HG02763 (cell line): ENCODE measurements around the gene CTAGE6.
"Not testable (repeated sequence)": the region's sequence is repeated elsewhere in the genome, so short reads cannot be mapped to it uniquely, and the experiment has no call there.

Experiments
- ATAC-seq: cut with Tn5 transposase; IDR thresholded peaks from one replicate; pipeline ENCODE4 v1.9.1; 2021; ENCODE audit warnings: mild to moderate bottlenecking, moderate library complexity; ENCODE audit not compliant: unreplicated experiment

The CTAGE6 gene

GRCh38 chr7:143757596-143757995 is at the start of gene CTAGE6:
TSS of gene CTAGE6 (minus strand) at chr7:143757696. CDS start at chr7:143757658, 38 bp downstream.
- not testable (repeated sequence) for ATAC-seq

- ATAC-seq, result not testable (repeated sequence)
These were observed 49.2 kb upstream of the CTAGE6 start for GRCh38 chr7:143806664-143807071.

GRCh38 chr7:143797896-143798290 is 40.4 kb upstream of the CTAGE6 start:
- ATAC-seq, result not testable (repeated sequence)

- ATAC-seq, result not testable (repeated sequence)
These were observed 39.8 kb upstream of the CTAGE6 start for GRCh38 chr7:143797119-143797895.

GRCh38 chr7:143795653-143796052 is 38.2 kb upstream of the CTAGE6 start:
- ATAC-seq, result not testable (repeated sequence)

GRCh38 chr7:143792633-143793032 is 35.1 kb upstream of the CTAGE6 start:
- not testable (repeated sequence) for ATAC-seq

GRCh38 chr7:143785415-143786182 is 28.1 kb upstream of the CTAGE6 start:
- not testable (repeated sequence) for ATAC-seq

- not testable (repeated sequence) for ATAC-seq
These were observed 22.1 kb upstream of the CTAGE6 start for GRCh38 chr7:143779591-143779990.

- ATAC-seq, result not testable (repeated sequence)
These were observed 15.4 kb upstream of the CTAGE6 start for GRCh38 chr7:143772738-143773468.

- ATAC-seq, result not testable (repeated sequence)
These were observed 10.0 kb upstream of the CTAGE6 start for GRCh38 chr7:143767531-143767930.

- ATAC-seq, result not testable (repeated sequence)
These were observed 8.2 kb upstream of the CTAGE6 start for GRCh38 chr7:143765678-143766077.

- not testable (repeated sequence) for ATAC-seq
These were observed 5.6 kb upstream of the CTAGE6 start for GRCh38 chr7:143763065-143763464.

- not testable (repeated sequence) for ATAC-seq
These were observed 12.2 kb downstream of the CTAGE6 start for GRCh38 chr7:143745340-143745739.

GRCh38 chr7:143737037-143737819 is 20.3 kb downstream of the CTAGE6 start:
- ATAC-seq, result peak; percentile 61

GRCh38 chr7:143735962-143736361 is 21.5 kb downstream of the CTAGE6 start:
- no peak for ATAC-seq

- ATAC-seq, result no peak
These were observed 23.6 kb downstream of the CTAGE6 start for GRCh38 chr7:143733876-143734275.

GRCh38 chr7:143728333-143728862 is 29.1 kb downstream of the CTAGE6 start:
- no peak for ATAC-seq

GRCh38 chr7:143727561-143727960 is 29.9 kb downstream of the CTAGE6 start:
- ATAC-seq, result peak; percentile 69

GRCh38 chr7:143726143-143726542 is 31.4 kb downstream of the CTAGE6 start:
- ATAC-seq, result not testable (repeated sequence)

- not testable (repeated sequence) for ATAC-seq
These were observed 37.2 kb downstream of the CTAGE6 start for GRCh38 chr7:143720335-143720734.
